Fibroblast of upper back skin (primary cell): ENCODE measurements around the gene ALDH4A1.

Experiments
- DNase-seq: peaks from one replicate; pipeline ENCODE4 v3.0.0-alpha.2; 2013

The ALDH4A1 gene

DNA sequence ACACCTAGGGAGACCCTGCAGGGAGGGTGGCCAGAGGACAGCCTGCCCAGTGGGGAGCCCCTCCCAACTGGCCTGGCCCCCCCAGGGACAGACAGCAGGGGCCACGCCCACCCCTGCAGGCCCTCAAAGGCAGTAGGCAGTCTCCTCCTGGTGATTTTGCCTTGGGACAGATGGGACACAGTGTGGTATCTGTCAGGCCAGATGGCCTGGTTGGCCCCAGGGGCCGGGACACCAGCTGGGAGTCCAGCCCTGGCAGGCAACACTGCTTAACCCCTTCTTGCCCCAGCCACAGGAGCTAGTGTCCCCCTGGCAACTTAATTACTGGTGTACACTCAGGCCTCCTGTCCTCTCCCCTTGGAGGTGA lies 36.3 kb upstream of the ALDH4A1 start:
- DNase-seq: no peak

DNA sequence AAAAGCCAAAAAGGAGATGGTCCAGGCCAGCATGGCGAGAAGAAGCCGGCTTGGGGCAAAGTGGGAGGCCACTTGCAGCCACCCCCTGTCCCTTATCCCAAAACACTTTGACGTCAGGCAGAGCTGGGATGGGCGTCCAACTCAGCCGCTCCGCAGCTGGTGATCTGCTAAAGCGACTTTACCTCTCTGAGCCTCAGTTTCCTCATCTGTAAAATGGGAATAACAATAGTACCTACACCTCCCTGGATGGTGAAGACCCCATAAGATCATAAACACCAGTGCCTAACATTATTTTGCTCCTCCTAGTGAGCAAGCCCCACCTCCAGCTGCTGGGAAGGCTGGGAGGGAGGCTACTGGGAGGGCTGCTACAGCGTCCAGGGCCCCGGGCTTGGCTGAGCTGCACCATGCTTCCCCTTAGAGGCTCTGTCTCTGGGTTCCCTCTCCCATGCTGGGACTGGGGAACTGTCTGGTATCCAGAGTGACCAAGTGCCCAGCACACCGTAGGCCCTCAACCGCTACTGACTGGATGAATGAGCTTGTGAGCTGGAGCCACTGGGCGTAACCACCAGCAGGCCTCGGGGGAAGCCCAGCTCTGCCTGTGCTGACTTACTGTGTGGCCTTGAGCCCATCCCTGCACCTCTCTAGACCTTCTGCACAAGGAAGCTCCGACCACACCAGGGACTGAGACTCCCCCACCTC lies 35.8 kb upstream of the ALDH4A1 start:
- no peak for DNase-seq

DNA sequence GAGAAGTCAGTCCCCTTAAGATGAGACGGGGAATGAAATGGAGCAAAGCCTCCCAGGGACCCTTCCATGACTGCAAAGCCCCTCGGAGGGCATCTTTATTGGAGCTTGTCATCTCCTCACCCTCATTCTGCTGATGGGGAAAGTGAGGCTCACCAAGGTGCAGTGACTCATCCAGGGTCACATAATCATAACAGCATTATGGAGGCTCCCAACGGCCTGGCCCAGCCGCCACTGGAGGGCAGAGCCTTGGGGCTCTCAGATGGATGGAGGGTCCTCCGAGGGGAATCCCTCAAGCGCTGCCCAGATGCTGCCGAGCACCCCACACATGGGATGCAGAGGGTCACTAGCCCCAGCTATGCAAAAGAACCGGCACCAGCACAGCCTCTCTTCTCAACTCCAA lies 35.2 kb upstream of the ALDH4A1 start:
- no peak for DNase-seq

DNA sequence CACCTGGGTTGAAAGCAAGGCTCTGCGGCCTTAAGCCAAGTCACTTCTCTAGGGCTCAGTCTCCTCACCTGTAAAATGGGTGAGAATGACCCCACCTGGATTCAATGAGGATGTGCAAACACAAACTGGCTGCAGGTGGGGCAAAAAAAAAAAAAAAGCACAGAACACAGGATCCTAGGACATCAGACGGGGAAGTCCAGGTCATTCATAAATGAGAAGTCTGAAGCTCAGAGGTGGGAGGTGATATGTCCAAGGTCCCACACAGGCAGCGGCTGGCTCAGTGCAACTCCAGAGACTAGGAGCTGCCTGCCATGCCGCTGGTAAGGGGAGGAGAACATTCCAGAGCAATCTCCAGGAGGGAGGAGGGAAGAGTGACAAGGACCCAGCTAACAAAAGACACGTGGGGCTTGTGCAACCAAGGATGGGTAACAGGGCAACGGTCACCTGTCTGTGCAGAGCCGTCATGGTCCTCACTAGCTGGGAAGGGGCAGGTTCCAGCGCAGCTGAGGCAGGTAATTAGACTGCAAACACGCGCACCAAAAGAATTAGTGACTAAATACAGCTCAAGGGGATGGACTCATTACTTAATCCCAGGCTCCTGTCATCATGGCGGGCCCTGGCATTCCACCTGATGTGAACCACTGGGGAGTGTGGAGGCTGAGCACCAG lies 34.6 kb upstream of the ALDH4A1 start:
- DNase-seq: no peak

DNA sequence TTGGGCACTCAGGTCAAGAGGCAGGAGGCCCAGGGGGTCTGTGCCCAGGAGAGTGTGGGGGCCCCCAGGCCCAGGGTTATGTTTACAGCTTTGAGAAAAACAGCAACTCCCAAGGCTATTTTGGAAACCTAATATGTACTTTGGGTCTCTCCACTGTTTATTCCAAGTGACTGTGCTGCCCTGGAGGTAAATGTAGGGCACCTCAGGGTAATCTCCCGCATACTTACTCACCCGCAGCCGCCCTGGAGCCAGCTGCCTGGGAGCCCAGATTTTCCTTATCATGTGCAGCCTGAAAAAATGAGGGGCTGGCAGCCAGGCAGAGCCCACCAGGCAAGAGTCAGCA lies 34.1 kb upstream of the ALDH4A1 start:
- DNase-seq: no peak

DNA sequence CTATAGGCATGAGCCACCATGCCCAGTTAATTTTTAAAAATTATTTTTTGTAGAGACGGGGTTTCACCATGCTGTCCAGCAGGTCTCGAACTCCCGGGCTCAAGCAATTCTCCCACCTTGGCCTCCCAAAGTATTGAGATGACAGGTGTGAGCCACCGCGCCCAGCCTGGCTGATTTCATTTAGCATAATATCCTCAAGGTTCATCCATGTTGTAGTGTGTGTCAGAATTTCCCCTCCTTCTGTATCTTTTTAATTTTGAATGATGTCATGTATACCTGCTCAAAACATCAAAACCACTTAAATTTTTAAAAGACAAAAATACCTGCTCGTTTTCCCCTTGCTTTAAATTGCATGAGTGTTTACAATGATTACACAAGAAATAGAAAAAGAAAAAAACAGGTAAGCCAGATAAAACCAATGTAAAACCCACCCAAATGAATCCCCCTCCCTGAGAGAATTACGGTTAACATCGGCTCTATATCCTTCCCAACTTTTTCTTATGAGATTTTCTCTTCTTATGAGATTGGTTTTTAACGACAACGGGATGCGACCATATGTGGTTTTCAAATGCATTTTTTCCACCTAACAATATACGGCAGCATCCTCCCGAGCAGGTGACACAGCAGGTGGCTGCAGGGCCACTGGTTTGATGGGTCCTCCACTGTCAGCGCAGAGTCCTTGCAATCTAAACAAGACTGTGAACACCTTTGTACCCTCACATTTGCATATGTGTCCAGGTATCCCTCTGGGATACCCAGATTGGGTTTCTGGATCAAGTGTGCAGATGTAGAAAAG lies 32.0 kb upstream of the ALDH4A1 start:
- no peak for DNase-seq

DNA sequence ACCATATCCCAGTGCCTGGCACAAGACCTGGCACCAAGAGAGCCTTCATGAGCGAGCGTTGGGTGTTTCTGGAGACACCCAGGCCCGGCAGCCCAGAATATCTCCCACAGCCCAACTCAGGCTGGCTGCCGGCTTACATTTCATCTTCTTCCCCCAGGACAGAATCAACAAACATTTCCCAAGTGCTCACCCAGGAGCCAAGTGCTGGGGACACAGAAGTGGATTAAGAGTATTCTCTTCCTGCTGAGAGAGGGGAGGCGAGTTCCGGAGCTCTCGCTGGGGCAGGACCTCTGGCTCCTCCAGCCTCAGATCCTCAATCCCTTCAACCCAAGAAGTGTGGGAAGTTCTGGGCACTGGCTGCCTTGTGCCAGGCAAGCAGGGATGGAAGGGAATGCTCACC lies 30.5 kb upstream of the ALDH4A1 start:
- DNase-seq: no peak

DNA sequence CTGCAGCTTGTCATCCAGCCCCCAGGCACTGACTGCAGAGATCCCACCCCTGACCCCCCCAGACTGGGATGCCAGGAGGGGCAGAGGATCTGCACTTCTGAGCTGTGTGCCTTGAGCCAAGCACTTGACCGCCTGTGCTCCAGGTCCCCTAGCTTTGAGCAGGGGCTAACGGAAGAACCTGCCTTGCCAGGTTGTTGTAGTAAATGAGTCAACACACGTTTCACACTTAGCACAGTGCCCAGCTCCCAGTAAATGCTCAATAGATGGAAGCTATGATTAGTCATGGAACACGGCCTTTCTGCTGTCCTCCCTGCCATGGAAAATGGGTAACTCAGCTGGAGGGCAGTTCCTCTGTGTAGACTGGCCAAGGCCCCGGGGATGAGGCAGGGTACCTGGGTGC lies 30.0 kb upstream of the ALDH4A1 start:
- no peak for DNase-seq

DNA sequence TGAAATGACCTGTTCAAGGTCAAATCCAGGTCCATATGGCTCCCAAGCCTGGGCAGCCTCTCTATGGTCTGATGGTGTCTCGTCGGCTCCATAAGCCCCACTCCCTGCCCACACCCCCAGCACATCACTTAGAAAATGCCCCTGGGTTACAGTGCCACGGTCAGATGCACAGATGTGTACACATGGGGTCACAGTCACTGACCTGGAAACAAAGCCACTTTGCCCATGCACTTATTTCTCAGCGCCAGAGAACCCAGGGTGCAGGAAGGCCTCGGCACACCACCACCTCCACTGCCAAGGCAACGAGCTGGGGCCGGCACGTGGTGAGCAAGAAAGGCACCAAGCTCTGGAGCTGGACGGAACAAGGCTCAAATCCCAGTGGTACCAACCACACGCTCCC lies 29.4 kb upstream of the ALDH4A1 start:
- no peak for DNase-seq

DNA sequence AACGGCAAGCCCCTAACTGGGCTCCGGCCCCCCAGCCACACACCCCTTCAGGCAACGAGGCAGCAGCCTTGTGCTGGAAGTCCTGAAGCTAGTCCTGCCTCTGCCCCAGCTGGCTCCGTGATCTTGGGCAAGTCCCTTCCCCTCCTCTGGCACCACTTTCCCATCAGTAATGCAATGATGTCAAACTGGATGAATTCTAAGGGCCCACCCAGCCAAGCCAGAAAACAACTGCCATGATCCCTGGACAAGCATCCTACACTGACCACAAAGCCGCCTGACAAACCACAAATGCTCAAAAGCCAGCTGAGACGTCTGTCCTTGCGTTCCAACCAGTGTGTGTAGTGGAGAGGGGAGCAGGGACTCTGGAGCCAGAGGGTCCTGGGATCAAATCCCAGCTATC lies 27.3 kb upstream of the ALDH4A1 start:
- peak; percentile 67 for DNase-seq

DNA sequence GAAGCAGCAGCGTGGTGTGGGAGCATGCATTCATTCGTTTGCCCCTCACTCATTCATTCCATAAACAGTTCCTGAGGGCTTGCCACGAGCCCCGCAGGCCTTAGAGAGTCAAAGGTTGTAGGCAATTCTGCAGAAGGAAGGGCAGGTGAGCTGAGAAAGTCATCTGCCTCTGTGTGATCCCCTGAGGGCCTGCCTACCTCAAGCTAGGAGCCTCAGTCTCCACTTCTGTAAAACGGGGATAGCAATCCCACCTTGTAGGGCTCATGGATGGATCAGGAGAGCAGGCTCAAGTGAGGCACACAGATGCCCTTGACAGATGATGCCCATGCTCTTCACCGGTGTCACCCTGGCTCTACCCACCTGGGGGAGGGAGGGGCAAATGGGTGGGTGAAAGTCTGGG lies 26.6 kb upstream of the ALDH4A1 start:
- DNase-seq: no peak

DNA sequence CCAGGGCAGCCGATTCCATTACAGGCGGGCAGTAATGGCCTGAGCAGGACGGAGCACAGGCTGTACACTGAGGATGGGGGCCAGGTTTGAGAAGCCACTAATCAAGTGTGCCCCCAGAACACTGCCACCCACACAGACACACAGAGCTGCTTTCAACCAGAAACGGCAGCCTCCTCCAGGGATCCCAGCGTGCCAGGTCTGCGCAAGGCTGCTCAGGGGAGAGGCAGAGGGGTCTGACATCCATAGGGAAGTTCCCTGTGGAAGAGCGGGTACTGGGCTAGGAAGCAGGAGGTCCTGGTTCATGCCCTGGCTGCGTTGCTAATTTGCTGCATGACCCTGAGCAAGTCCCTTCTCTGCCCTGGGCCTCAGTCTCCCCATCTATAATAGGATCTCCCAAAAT lies 26.1 kb upstream of the ALDH4A1 start:
- DNase-seq: no peak

DNA sequence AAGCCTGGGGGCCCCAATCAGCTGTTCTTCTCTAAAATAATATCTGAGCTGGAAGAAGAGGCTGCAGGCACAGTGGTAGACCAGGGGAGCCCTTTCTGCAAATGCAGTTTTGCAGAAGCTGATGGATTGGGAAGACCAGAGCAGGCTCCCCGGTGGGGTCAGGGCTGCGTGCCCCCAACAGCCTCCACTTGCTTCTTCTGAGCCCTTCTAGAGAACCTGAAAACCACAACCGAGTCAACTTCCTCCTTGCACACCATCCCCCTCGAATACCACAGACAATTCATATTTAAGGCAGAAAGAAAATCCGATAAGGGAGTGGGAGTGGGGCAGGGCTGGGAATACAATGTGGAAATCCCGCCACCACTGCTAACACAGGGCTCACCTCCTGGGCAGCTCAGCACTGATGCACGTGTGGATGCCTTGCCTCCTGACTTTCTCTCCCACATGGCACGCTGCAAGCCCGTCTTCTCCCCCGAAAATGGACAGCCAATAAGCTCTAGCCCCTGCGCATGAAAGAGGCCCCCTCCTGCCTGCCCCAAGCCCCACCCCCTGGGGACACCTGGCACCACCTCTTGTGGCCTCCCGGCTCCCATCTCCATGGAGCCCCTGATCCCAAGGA lies 25.4 kb upstream of the ALDH4A1 start:
- DNase-seq: peak; percentile 73

DNA sequence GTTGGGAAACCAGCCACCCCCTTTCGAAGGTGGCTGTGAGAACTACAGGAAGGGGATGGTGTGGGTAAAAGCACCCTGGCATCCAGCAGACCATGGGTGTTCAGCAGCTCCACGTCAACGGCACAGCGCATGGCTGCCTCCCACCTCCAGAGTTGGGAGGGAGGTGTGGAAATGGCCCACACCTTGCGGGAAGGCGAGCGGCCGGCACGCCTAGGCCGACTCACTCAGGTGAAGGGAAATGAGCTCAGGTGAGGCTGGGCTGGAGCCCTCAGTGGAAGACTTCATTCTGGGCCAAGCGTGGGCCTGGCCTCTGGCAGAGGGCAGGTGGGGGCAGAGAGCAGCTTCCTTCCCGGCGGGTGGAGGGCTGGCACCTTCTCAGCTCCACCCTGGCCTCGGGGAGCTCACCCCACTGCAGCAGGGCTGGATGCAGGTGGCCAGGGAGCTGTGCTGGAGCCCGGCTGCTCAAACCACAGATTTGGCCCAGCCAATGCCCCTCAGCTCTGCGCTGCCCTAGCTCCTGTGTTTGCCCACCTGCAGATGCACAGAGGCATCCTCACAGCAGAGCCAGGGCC lies 24.8 kb upstream of the ALDH4A1 start:
- DNase-seq: no peak

DNA sequence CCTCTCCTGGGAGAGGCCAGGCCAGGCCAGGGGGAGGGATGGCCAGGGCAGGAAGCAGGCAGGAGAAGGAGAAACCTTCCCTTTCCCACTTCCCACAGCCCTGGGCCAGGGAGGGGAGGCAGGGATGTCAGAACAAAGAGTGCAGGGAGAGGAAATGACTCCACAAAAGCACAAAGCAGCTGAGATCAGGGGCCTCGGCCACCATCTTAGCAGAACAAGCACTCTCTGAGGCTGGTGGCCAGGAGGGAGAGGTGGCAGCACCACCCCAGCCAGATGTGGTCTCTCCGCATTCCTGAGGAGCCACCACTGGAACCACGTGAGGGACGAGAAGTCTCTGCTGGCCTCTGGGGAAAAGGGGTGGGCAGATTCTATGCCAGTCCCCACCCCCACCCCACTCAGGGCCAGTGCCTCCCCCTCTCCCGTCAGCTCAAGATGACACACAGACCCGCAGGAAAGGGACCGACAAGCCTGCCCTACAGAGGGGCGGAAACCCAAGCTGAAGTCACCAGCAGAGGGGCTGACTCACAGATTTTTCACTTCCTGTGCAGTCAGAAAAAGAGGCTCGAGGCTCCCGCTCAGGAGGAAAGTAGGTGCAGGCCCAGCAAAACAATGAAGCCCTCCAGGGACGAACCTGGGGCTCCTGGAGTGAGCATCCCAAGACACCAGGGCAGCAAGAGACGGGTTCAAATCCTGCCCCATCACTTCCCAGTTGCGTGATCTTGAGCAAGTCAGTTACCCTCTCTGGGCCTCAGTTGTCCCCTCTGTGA lies 24.1 kb upstream of the ALDH4A1 start:
- DNase-seq: peak; percentile 94

DNA sequence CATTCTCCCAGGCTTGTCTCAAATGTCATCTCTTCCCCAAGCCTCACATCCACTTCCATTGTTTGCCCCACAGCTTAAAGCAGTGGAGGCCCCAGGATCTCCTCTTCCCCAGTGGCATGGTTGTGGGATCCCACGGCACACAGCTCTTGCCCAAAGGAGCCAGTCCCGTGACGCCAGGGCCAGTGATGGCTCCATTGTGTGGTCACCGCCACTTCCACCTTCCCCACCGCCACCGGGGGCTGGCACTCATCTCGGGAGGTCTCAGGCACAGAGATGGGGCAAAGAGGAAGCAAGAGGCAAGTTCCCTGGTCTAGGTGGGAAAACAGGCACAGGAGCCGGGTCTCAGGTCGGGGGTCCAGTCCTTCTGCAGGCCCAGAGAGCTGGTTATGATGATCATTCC lies 22.9 kb upstream of the ALDH4A1 start:
- no peak for DNase-seq

DNA sequence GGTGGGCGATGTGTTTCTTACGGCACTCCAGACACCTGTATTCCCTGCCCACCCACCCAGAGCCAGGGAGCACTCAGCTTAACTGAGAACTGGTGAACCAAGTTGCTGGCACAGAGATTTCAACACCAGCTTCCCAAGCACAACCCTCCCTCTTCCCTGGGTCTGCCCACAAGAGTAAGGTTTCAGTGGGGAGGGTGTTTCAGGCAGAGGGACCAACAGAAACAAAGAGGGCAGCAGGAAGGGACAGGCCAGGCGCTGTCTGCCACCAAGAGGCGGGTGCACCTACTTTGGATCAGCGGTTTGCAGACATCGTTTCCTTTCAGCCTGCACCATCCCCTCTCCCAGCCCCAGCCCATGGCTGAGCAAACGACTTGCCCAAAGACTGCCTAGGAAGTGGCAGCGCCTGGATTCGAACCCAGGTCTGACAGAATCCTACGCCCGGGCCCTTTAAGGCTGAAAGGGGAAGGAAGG lies 21.9 kb upstream of the ALDH4A1 start:
- no peak for DNase-seq

DNA sequence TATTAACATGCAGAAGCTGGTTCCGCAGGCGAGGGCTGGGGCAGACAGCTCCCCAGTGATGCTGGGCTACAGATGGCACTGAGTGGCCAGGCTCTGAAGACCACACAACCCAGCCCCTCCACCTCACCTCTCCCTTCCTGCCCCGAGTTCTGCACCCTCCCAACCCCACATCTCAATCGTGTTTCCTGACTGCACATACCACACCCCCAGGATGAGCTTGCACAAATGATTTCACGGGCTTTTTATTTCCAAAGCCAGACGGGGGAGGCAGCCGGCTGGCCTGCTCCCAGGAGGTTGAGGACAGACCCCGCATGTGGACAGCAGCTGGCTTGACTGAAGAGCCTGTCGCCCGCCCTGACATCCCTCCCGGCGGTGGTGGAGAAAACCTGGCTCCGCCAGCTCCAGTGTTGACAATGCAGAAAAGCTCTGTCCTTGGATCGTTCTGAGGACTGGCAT lies 21.4 kb upstream of the ALDH4A1 start:
- DNase-seq: peak; percentile 52

DNA sequence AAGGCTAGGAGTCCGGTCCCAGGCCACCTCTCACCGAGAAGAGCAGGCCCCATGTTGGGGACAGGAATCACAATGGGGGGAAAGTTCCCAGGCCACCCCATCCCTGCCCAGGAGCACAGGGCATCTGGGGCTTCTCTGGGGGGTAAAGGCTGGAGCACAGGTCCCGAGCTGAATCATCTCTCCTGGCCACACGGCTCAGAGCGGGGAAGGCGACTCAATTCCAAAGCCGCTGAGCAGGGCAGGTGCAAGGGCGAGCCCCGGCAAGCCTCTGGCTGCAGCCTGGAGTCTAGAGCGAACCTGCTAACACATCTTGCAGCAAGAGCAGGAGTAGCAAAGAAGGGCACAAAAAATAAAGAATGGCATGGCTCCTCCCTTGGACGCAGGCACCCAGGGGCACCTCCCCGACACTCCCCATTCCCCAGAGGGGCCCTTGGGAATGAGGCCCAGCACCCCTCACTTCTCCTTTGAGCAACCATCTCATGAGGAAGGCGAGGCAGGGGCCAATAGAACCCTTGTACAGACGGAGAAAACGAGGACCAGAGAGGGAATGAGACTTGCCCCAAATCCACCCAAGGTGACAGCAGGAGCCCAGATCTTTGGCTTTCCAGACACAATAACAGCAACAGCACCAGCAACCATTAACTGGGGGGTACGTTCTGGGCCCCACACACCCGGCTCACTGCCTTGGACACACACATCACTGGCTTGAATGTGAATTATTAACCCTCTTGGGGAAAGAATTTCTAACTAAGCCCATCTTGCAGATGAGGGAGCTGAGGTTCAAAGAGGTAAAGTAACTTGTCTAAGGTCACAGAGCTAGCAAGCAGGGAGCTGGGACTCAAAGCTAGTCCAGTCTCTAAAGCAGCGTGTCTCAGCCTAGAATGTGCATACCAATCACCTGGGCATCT lies 20.7 kb upstream of the ALDH4A1 start:
- DNase-seq: no peak

DNA sequence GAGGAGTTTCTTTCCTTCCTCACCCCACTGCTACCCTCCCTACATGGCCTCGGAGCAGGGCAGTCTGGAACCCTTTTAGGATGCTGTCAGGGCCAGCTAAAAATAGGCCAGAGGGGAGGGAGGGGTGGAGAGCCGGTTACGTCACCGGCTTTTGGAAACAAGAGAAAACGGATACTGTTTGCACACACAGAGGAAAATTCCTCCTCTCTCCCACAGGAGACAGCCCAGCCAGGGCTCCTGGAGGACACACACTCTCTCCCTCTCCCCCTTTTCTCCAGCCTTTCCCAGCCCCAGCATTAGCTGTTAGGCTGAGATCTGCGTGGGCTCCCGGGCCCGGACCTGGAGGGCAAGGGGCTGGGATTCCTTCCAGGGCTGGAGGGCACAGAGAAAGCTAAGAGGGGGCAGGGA lies 20.0 kb upstream of the ALDH4A1 start:
- peak; percentile 89 for DNase-seq

DNA sequence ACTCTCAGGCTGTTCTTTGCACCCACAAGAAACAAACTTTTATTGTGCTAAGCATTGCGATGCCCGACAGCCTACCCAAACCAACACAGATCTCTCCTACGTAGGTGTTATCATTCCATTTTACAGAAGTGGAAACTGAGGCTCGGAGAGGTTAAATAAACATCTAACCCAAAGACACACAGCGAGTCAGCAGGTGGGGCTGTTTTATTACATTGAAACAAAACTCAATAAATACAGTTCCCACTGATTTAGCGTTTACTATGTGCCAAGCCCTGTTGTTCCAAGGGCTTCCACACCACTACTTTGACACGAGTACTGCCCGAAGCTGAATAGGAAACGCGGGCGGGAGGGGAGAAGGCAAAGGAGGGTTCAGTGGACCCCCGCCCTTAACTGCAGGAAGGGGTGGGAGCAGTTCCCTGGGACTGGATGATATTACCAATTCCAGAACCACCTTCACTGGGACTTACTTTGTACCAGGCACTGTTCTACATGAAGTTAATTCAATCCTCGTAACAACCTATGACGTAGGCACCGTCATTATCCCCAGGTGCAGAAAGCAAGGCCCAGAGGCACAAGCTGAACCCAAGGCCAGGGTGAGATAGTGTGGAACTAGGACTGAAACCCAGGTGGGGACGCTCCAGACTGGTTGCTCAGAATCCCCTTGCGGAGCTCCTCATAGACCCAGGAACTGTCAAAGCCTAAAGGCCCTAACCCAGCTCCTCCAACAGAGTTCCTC lies 19.3 kb upstream of the ALDH4A1 start:
- no peak for DNase-seq
